Measurements from ENCODE around the gene USP17L15. TPM values are rescaled to one million over a fixed set of nuclear protein-coding genes. Genes with fewer than 3 reads are reported as not detected.
"Not testable (repeated sequence)": the region's sequence is repeated elsewhere in the genome, so short reads cannot be mapped to it uniquely, and the experiment has no call there.

The USP17L15 gene
- total RNA-seq, 1 experiment from 2014 or later, result not detected

DNA sequence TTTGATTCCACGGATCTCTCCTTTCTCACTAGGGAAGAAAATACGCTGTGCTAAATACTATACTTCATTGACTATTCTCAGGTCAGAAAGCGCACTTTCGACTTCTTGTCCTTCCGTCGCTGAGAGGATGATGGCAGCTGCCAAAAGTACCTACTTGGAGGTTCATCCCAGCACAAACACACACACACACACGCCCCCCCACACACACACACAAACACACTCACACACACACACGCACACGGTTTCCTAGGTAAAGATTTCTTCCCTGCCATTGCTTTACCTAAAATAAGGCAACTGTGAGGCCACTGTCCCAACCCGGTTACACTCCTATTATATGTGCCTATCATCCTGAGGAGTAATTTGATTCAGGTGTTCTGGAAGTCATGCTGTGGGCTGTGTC, 37.5 kb downstream of the USP17L15 start:
- H3K79me1 ChIP-seq (ENCODE audit: insufficient read depth, low read depth, low read length, poor library complexity, severe bottlenecking); H3K9me3 Mint-ChIP-seq; H3K27me3 ChIP-seq (ENCODE audit: insufficient read depth, low read length); H3K27me3 Mint-ChIP-seq (ENCODE audit: low read depth); H3K9me3 ChIP-seq (ENCODE audit: control insufficient read depth, low read depth, low read length); H4K8ac ChIP-seq (replicated peaks; ENCODE audit: insufficient read length, low read depth, low read length); H3K23ac ChIP-seq (ENCODE audit: insufficient read length, low read depth, low read length); H4K5ac ChIP-seq (ENCODE audit: insufficient read length, low read depth, low read length); H3K4ac ChIP-seq (ENCODE audit: low read depth, low read length); H2AK5ac ChIP-seq (ENCODE audit: insufficient read length, low read length); H3K14ac ChIP-seq (ENCODE audit: insufficient read depth, low read length); DNase-seq; H3K18ac ChIP-seq (ENCODE audit: insufficient read length, low read depth, low read length); H2BK120ac ChIP-seq (ENCODE audit: low read depth, low read length, poor library complexity, severe bottlenecking); H3K79me2 ChIP-seq (ENCODE audit: insufficient read depth, low read length); H3K27ac ChIP-seq (ENCODE audit: insufficient read length, low read depth, low read length); H2AFZ ChIP-seq (ENCODE audit: low read length); H4K91ac ChIP-seq (ENCODE audit: insufficient read length, low read depth, low read length); H3K4me1 Mint-ChIP-seq; H3T11ph ChIP-seq (ENCODE audit: low read length); H2BK15ac ChIP-seq (ENCODE audit: low read depth, low read length); H3K27ac Mint-ChIP-seq; H2BK12ac ChIP-seq (ENCODE audit: insufficient read length, low read depth, low read length); H3K9ac ChIP-seq (ENCODE audit: extremely low read depth, insufficient read length, low read length); H3K36me3 Mint-ChIP-seq (ENCODE audit: insufficient read depth in 1 of 3, low read depth in 3 of 3); H3K56ac ChIP-seq (ENCODE audit: insufficient read length, low read depth, low read length); H2BK20ac ChIP-seq (ENCODE audit: low read depth, low read length, poor library complexity, severe bottlenecking); H3K23me2 ChIP-seq (ENCODE audit: insufficient read length, low read depth, low read length, poor library complexity, severe bottlenecking); H2BK5ac ChIP-seq (ENCODE audit: insufficient read length, low read length); H3K4me1 ChIP-seq (ENCODE audit: insufficient read depth, low read length); H4K20me1 ChIP-seq (ENCODE audit: control insufficient read depth, insufficient read depth, insufficient read length); H3K4me3 Mint-ChIP-seq; H3K4me2 ChIP-seq (ENCODE audit: insufficient read depth, insufficient read length, low read length): not testable (repeated sequence)
- WGBS (ENCODE audit: extremely low coverage, insufficient read length, low lambda C conversion rate), result 100% methylated on average over 3 of the region's 10 CpGs

Other genes starting within 250 kb of the USP17L15 start
- gene FAM90A26, start 64.0 kb upstream of the USP17L15 start, total RNA-seq (2021), result not detected in 2 replicates
- gene USP17L10, start 23.7 kb upstream of the USP17L15 start, total RNA-seq (2021), result not detected in 2 replicates
- gene USP17L11, start 19.0 kb upstream of the USP17L15 start, total RNA-seq (2021), result not detected in 2 replicates
- gene USP17L12, start 14.2 kb upstream of the USP17L15 start, total RNA-seq (2021), result not detected in 2 replicates
- gene USP17L13, start 9.5 kb upstream of the USP17L15 start, total RNA-seq (2021), result not detected in 2 replicates
- gene USP17L17, start 9.5 kb downstream of the USP17L15 start, total RNA-seq (2021), result not detected in 2 replicates
- not detected in 2 replicates for gene USP17L18, start 14.2 kb downstream of the USP17L15 start, total RNA-seq (2021)
- gene USP17L19, start 19.0 kb downstream of the USP17L15 start, total RNA-seq (2021), result not detected in 2 replicates
- gene USP17L20, start 23.7 kb downstream of the USP17L15 start, total RNA-seq (2021), result not detected in 2 replicates
- not detected in 2 replicates for gene USP17L21, start 28.5 kb downstream of the USP17L15 start, total RNA-seq (2021)
- gene USP17L22, start 33.2 kb downstream of the USP17L15 start, total RNA-seq (2021), result not detected in 2 replicates
- not detected in 2 replicates for gene USP17L24, start 90.8 kb downstream of the USP17L15 start, total RNA-seq (2021)
- gene USP17L25, start 95.5 kb downstream of the USP17L15 start, total RNA-seq (2021), result not detected in 2 replicates
- not detected in 2 replicates for gene USP17L26, start 100.3 kb downstream of the USP17L15 start, total RNA-seq (2021)
- gene USP17L5, start 105.0 kb downstream of the USP17L15 start, total RNA-seq (2021), result not detected in 2 replicates
- gene USP17L27, start 109.8 kb downstream of the USP17L15 start, total RNA-seq (2021), result not detected in 2 replicates
- gene USP17L28, start 114.5 kb downstream of the USP17L15 start, total RNA-seq (2021), result not detected in 2 replicates
- not detected in 2 replicates for gene USP17L29, start 119.3 kb downstream of the USP17L15 start, total RNA-seq (2021)
- gene USP17L30, start 128.7 kb downstream of the USP17L15 start, total RNA-seq (2021), result not detected in 2 replicates
- gene DEFB131A, start 210.0 kb downstream of the USP17L15 start, total RNA-seq (2021), result not detected in 2 replicates

Data from H9 (cell line).